ENCODE data around the gene RUNDC1.

The RUNDC1 gene

GRCh38 chr17:43024407-43025289 lies 44.3 kb downstream of the RUNDC1 start, which contains the start of gene RND2:
RND2 (plus strand) TSS chr17:43025231; CDS start chr17:43025348, 117 bp downstream.
- H3K27me3 ChIP-seq (ENCODE audit: insufficient read depth, low read length, poor library complexity, severe bottlenecking): no peaks in the 10 kb centered on the region
- H4K20me1 ChIP-seq (ENCODE audit: insufficient read depth, low read length, poor library complexity, severe bottlenecking): peaks cover 12% of the 10 kb centered on the region
- H3K4me1 ChIP-seq (ENCODE audit: insufficient read depth, low read length, poor library complexity, severe bottlenecking): peaks cover 31% of the 10 kb centered on the region
- H3K9ac ChIP-seq (ENCODE audit: low read depth, low read length, poor library complexity, severe bottlenecking): peak within 1 kb of the TSS; percentile 65
- H3K79me2 ChIP-seq (ENCODE audit: insufficient read depth, low read length): peaks cover 22% of the 10 kb centered on the region
- peak within 1 kb of the TSS; percentile 76 for H3K4me3 ChIP-seq (ENCODE audit: low read length, poor library complexity, severe bottlenecking)
- H3K9me3 ChIP-seq (ENCODE audit: insufficient read depth, low read depth, low read length): no peaks in the 10 kb centered on the region
- H3F3A ChIP-seq (ENCODE audit: low read depth): peaks cover 11% of the 10 kb centered on the region; the same call in 1 of the 2 replicates
- peak within 1 kb of the TSS; percentile 89 for H3K4me2 ChIP-seq (ENCODE audit: low read depth, low read length, poor library complexity, severe bottlenecking)
- TF ChIP-seq CTCF (conservative IDR thresholded peaks at IDR 0.05; ENCODE audit: low read length) (peak; percentile 80), EZH2phosphoT487 (IDR thresholded peaks at IDR 0.05; ENCODE audit: borderline replicate concordance) (no peak)
- H3K9me2 ChIP-seq (replicated peaks; ENCODE audit: low read depth, low read length): no peaks in the 10 kb centered on the region
- no peaks in the 10 kb centered on the region for H3K36me3 ChIP-seq (ENCODE audit: insufficient read depth, low read length)
- H2AFZ ChIP-seq (ENCODE audit: low read length): peak within 1 kb of the TSS; percentile 89

- H3K4me3 ChIP-seq (ENCODE audit: low read length, poor library complexity, severe bottlenecking): no peak overlapping the region
- no peaks in the 10 kb centered on the region for H3K9me2 ChIP-seq (replicated peaks; ENCODE audit: low read depth, low read length)
- peaks cover 25% of the 10 kb centered on the region for H3K4me1 ChIP-seq (ENCODE audit: insufficient read depth, low read length, poor library complexity, severe bottlenecking)
- TF ChIP-seq CTCF (conservative IDR thresholded peaks at IDR 0.05; ENCODE audit: low read length) (no peak), EZH2phosphoT487 (IDR thresholded peaks at IDR 0.05; ENCODE audit: borderline replicate concordance) (no peak)
- peaks cover 11% of the 10 kb centered on the region; the same call in 1 of the 2 replicates for H3F3A ChIP-seq (ENCODE audit: low read depth)
- H3K9ac ChIP-seq (ENCODE audit: low read depth, low read length, poor library complexity, severe bottlenecking): no peak overlapping the region
- no peaks in the 10 kb centered on the region for H3K36me3 ChIP-seq (ENCODE audit: insufficient read depth, low read length)
- H2AFZ ChIP-seq (ENCODE audit: low read length): no peak overlapping the region
- H4K20me1 ChIP-seq (ENCODE audit: insufficient read depth, low read length, poor library complexity, severe bottlenecking): peaks cover 6% of the 10 kb centered on the region
- no peak overlapping the region for H3K4me2 ChIP-seq (ENCODE audit: low read depth, low read length, poor library complexity, severe bottlenecking)
- peaks cover 16% of the 10 kb centered on the region for H3K79me2 ChIP-seq (ENCODE audit: insufficient read depth, low read length)
- H3K9me3 ChIP-seq (ENCODE audit: insufficient read depth, low read depth, low read length): no peaks in the 10 kb centered on the region
- H3K27me3 ChIP-seq (ENCODE audit: insufficient read depth, low read length, poor library complexity, severe bottlenecking): no peaks in the 10 kb centered on the region
Measured at GRCh38 chr17:43025290-43025657, 44.9 kb downstream of the RUNDC1 start.

GRCh38 chr17:43025766-43026537 lies 45.6 kb downstream of the RUNDC1 start:
- Histone ChIP-seq H3K9me2 (replicated peaks; ENCODE audit: low read depth, low read length) (no peaks in the 10 kb centered on the region), H4K20me1 (ENCODE audit: insufficient read depth, low read length, poor library complexity, severe bottlenecking) (peaks cover under 1% of the 10 kb centered on the region), H2AFZ (ENCODE audit: low read length) (no peak overlapping the region), H3K9ac (ENCODE audit: low read depth, low read length, poor library complexity, severe bottlenecking) (no peak overlapping the region), H3F3A (ENCODE audit: low read depth) (peaks cover 11% of the 10 kb centered on the region; the same call in 1 of the 2 replicates), H3K4me2 (ENCODE audit: low read depth, low read length, poor library complexity, severe bottlenecking) (no peak overlapping the region), H3K36me3 (ENCODE audit: insufficient read depth, low read length) (no peaks in the 10 kb centered on the region), H3K27me3 (ENCODE audit: insufficient read depth, low read length, poor library complexity, severe bottlenecking) (no peaks in the 10 kb centered on the region), H3K79me2 (ENCODE audit: insufficient read depth, low read length) (peaks cover 9% of the 10 kb centered on the region), H3K4me3 (ENCODE audit: low read length, poor library complexity, severe bottlenecking) (no peak overlapping the region), H3K4me1 (ENCODE audit: insufficient read depth, low read length, poor library complexity, severe bottlenecking) (peaks cover 19% of the 10 kb centered on the region), H3K9me3 (ENCODE audit: insufficient read depth, low read depth, low read length) (no peaks in the 10 kb centered on the region)
- TF ChIP-seq CTCF (conservative IDR thresholded peaks at IDR 0.05; ENCODE audit: low read length) (no peak), EZH2phosphoT487 (IDR thresholded peaks at IDR 0.05; ENCODE audit: borderline replicate concordance) (no peak)

All from Loucy (cell line).